K562 (cell line): ENCODE data around the gene MPHOSPH8. TPM values are rescaled to one million over a fixed set of nuclear protein-coding genes. Genes with fewer than 3 reads are reported as not detected.

Experiments
- ATF3 ChIP-seq, 2 experiments: fragments of 450-650 bp in 1 of 2; sonication (generic) in 1 of 2; formaldehyde crosslinking in 1 of 2; IDR thresholded peaks in 1 of 2; conservative IDR thresholded peaks in 1 of 2; 2 replicates each; pipeline versions ENCODE4 v1.6.1 to v1.8.1; 2016 to 2023; ENCODE audit warnings: mild to moderate bottlenecking in 2 of 2, moderate library complexity in 2 of 2, inconsistent platforms in 1 of 2, missing genetic modification reagents in 1 of 2
- CHD4 ChIP-seq: fragments of 200-600 bp; sonication (generic); IDR thresholded peaks from 3 replicates; pipeline ENCODE4 v1.6.1; 2012; ENCODE audit warnings: low read depth, mild to moderate bottlenecking, mixed read lengths, low read length, inconsistent platforms; ENCODE audit not compliant: insufficient read depth, insufficient replicate concordance, poor library complexity, severe bottlenecking
- ETV5 ChIP-seq: sonication (generic); formaldehyde crosslinking; IDR thresholded peaks from 2 replicates; pipeline ENCODE4 v1.4.0; 2020; ENCODE audit warnings: low read depth, mild to moderate bottlenecking, missing genetic modification reagents
- GTF2F1 ChIP-seq: IDR thresholded peaks from 2 replicates; pipeline ENCODE4 v1.6.1; 2011; ENCODE audit warnings: low read depth, low read length, improper control_type of control experiment
- HCFC1 ChIP-seq: IDR thresholded peaks from 2 replicates; pipeline ENCODE4 v1.6.1; 2012; ENCODE audit warnings: low read depth, low read length, improper control_type of control experiment
- KHSRP ChIP-seq: fragments of 450-650 bp; IDR thresholded peaks from 2 replicates; pipeline ENCODE4 v1.6.1; 2017
- KLF1 ChIP-seq: fragments of 450-650 bp; IDR thresholded peaks from 2 replicates; pipeline ENCODE4 v1.6.1; 2016; ENCODE audit warnings: missing genetic modification characterization, missing compliant biosample characterization
- KLF10 ChIP-seq: fragments of 250-450 bp; sonication (Bioruptor Pico); IDR thresholded peaks from 2 replicates; pipeline ENCODE4 v1.6.1; 2021; ENCODE audit warnings: matching md5 sums
- KLF6 ChIP-seq: fragments of 250-450 bp; sonication (Bioruptor Pico); IDR thresholded peaks from 2 replicates; pipeline ENCODE4 v1.4.0; 2020; ENCODE audit warnings: mild to moderate bottlenecking, moderate library complexity, borderline replicate concordance
- LEF1 ChIP-seq: fragments of 450-650 bp; IDR thresholded peaks from 2 replicates; pipeline ENCODE4 v1.6.1; 2016; ENCODE audit warnings: mild to moderate bottlenecking
- MCM7 ChIP-seq, 2 experiments: fragments of 450-650 bp; IDR thresholded peaks; 2 replicates each; pipeline ENCODE4 v1.6.1; 2016 to 2018
- MYNN ChIP-seq, 2 experiments: sonication (generic); formaldehyde crosslinking in 1 of 2; IDR thresholded peaks; 2 replicates each; pipeline versions ENCODE4 v1.5.0 to v1.6.1; 2016 to 2020; ENCODE audit warnings: antibody characterized with exemption in 1 of 2, missing genetic modification reagents in 1 of 2
- NCOA6 ChIP-seq: fragments of 450-650 bp; IDR thresholded peaks from 2 replicates; pipeline ENCODE4 v1.6.1; 2017; ENCODE audit warnings: mild to moderate bottlenecking
- NELFE ChIP-seq: IDR thresholded peaks from 2 replicates; pipeline ENCODE4 v1.6.1; 2011; ENCODE audit warnings: mild to moderate bottlenecking; ENCODE audit not compliant: insufficient read depth, insufficient read length
- NEUROD1 ChIP-seq: fragments of 150-350 bp; IDR thresholded peaks from 2 replicates; pipeline ENCODE4 v1.6.1; 2014; ENCODE audit warnings: borderline replicate concordance, low read length, low read depth; ENCODE audit not compliant: partially characterized antibody
- NFATC3 ChIP-seq: fragments of 450-650 bp; IDR thresholded peaks from 2 replicates; pipeline ENCODE4 v1.6.1; 2017; ENCODE audit warnings: mild to moderate bottlenecking
- NR4A1 ChIP-seq, 2 experiments: fragments of 250-450 bp in 1 of 2; fragments of 450-650 bp in 1 of 2; sonication (Bioruptor Pico) in 1 of 2; IDR thresholded peaks; 2 replicates each; pipeline versions ENCODE4 v1.4.0 to v1.6.1; 2016 to 2020; ENCODE audit warnings: mild to moderate bottlenecking in 2 of 2, missing compliant biosample characterization in 1 of 2, missing genetic modification characterization in 1 of 2, moderate library complexity in 1 of 2
- RBM34 ChIP-seq: fragments of 200-400 bp; formaldehyde crosslinking; IDR thresholded peaks from 2 replicates; pipeline ENCODE4 v1.6.1; 2018; ENCODE audit warnings: low read length, borderline replicate concordance; ENCODE audit not compliant: insufficient read depth
- RFX1 ChIP-seq: fragments of 450-650 bp; IDR thresholded peaks from 2 replicates; pipeline ENCODE4 v1.6.1; 2016; ENCODE audit warnings: mild to moderate bottlenecking, moderate library complexity
- SIN3B ChIP-seq: fragments of 450-650 bp; IDR thresholded peaks from 2 replicates; pipeline ENCODE4 v1.6.1; 2017; ENCODE audit warnings: low read depth, mild to moderate bottlenecking, moderate library complexity
- SMAD1 ChIP-seq: fragments of 150-350 bp; IDR thresholded peaks from 2 replicates; pipeline ENCODE4 v1.6.1; 2014; ENCODE audit warnings: low read length, low read depth; ENCODE audit not compliant: partially characterized antibody
- SUPT5H ChIP-seq: fragments of 450-650 bp; IDR thresholded peaks from 2 replicates; pipeline ENCODE4 v1.6.1; 2016
- TAF15 ChIP-seq: fragments of 200-400 bp; formaldehyde crosslinking; IDR thresholded peaks from 2 replicates; pipeline ENCODE4 v1.6.1; 2017; ENCODE audit warnings: mild to moderate bottlenecking, low read depth, low read length, moderate library complexity
- TCF15 ChIP-seq: fragments of 250-450 bp; sonication (Bioruptor Pico); IDR thresholded peaks from 2 replicates; pipeline ENCODE4 v1.8.0; 2022; ENCODE audit warnings: moderate library complexity, mild to moderate bottlenecking, inconsistent platforms
- ZEB2 ChIP-seq: fragments of 450-650 bp; IDR thresholded peaks from 2 replicates; pipeline ENCODE4 v1.6.1; 2016
- ZKSCAN1 ChIP-seq: fragments of 150-350 bp; IDR thresholded peaks from 2 replicates; pipeline ENCODE4 v1.6.1; 2016; ENCODE audit warnings: low read depth, low read length
- ZNF41 ChIP-seq: fragments of 250-450 bp; sonication (Bioruptor Pico); conservative IDR thresholded peaks from 2 replicates; pipeline ENCODE4 v1.4.0; 2020; ENCODE audit warnings: mild to moderate bottlenecking
- ZNF668 ChIP-seq: fragments of 250-450 bp; sonication (Bioruptor Pico); IDR thresholded peaks from 2 replicates; pipeline ENCODE4 v1.8.0; 2022; ENCODE audit warnings: mild to moderate bottlenecking, inconsistent platforms
- polyA plus RNA-seq, 8 experiments: library from polyadenylated mRNA; depleted of rRNA in 4 of 8; stranded (reverse) in 5 of 8; unstranded in 3 of 8; fragments of >200 nt; fragmentation: Nextera tagmentation in 2 of 8; fragmentation: Illumina TruSeq in 1 of 8; extraction: Ambion mirVana in 2 of 8; extraction: Trizol in 1 of 8; gene quantifications; 2 replicates each; pipeline versions ENCODE4 v1.2.1 to v1.2.3, GENCODE V29; 2011 to 2014; ENCODE audit warnings: inconsistent platforms in 1 of 8, missing spikeins in 1 of 8
- total RNA-seq, 7 experiments: library from RNA; depleted of rRNA in 6 of 7; stranded (reverse); fragments of >200 nt in 6 of 7; fragmentation: Illumina TruSeq in 2 of 7; extraction: Trizol in 2 of 7; gene quantifications; 2 replicates each; pipeline versions ENCODE4 v1.2.1 to v1.2.3, GENCODE V29; 2011 to 2021; ENCODE audit warnings: low replicate concordance in 1 of 7

The MPHOSPH8 gene
- total and polyA plus RNA-seq, 9 of the 15 experiments (the other 6 are each of a cell fraction or from before 2014, with no cell fraction given): 10.3 to 24.8 (median 16.6) TPM

DNA sequence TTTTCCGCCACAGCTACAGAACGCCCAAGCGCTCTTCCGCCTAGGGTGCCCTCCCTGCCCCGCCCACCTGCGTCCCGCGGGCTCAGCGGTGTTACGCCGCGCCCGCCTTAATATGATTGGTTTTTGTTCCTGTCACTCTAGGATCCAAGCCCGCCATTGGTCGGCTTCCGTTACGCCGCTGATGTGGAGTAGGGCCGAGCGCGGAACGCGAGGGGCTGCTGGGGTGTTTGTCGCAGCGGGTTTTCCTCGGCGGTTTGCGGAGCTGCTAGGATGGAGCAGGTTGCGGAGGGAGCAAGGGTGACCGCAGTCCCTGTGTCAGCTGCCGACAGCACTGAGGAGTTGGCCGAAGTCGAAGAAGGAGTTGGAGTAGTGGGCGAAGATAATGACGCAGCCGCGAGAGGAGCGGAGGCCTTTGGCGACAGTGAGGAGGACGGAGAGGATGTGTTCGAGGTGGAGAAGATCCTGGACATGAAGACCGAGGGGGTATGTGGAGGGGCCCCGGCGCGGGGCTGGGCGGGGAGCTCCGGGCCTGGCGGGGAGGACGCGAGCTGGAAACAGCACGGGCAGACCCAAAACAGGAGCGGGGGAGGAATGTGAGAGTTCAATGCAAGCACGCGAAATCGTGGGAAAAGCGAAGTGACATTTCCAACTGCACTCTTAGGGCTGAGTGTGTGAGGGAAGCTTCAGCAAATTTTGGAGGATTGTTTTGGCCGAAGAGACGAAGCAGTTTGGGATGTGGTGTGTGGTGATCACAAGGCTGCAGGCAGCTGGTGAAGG is at the start of gene MPHOSPH8 (continued):
- TF ChIP-seq GTF2F1 (no peak), TAF15 (no peak), MYNN (IDR thresholded peaks at IDR 0.05) (no peak), MYNN (CRISPR knock-in tag; IDR thresholded peaks at IDR 0.05) (no peak), ZKSCAN1 (no peak), KLF1 (tag) (no peak), HCFC1 (0 out of 2 replicates have a peak, but pooled peaks have one; percentile 12), RFX1 (no peak), TCF15 (CRISPR knock-in tag) (no peak), KLF6 (CRISPR knock-in tag) (no peak), ZEB2 (no peak), ZNF668 (CRISPR knock-in tag) (no peak), KHSRP (no peak), SIN3B (no peak), RBM34 (no peak), NELFE (no peak), ETV5 (CRISPR knock-in tag) (no peak), ATF3 (IDR thresholded peaks at IDR 0.05) (no peak), ATF3 (CRISPR knock-in tag; conservative IDR thresholded peaks at IDR 0.05) (no peak), CHD4 (no peak), LEF1 (no peak), NR4A1 (CRISPR knock-in tag; IDR thresholded peaks at IDR 0.05) (no peak), NR4A1 (tag; IDR thresholded peaks at IDR 0.05) (no peak), ZNF41 (no peak), SMAD1 (no peak), KLF10 (CRISPR knock-in tag) (no peak), NFATC3 (no peak), MCM7 (IDR thresholded peaks at IDR 0.05) (no peak), NCOA6 (no peak), SUPT5H (peak; percentile 72), NEUROD1 (peak; percentile 76)
